ENCODE measurements around the gene FAM120B.

GRCh38 chr6:170370416-170370815 is 63.9 kb downstream of the FAM120B start:
- no peak for TF ChIP-seq EZH2phosphoT487 (IDR thresholded peaks at IDR 0.05; ENCODE audit: insufficient read depth, low read depth)
- TF ChIP-seq EZH2 (IDR thresholded peaks at IDR 0.05; ENCODE audit: insufficient read depth, poor library complexity, severe bottlenecking), result no peak
